GM18868 (cell line): ENCODE measurements around the gene NCKAP5.

Source experiments
- ATAC-seq: cut with Tn5 transposase; IDR thresholded peaks from one replicate; pipeline ENCODE4 v1.9.1; 2021; ENCODE audit warnings: mild to moderate bottlenecking, moderate library complexity; ENCODE audit not compliant: unreplicated experiment

Gene NCKAP5

DNA sequence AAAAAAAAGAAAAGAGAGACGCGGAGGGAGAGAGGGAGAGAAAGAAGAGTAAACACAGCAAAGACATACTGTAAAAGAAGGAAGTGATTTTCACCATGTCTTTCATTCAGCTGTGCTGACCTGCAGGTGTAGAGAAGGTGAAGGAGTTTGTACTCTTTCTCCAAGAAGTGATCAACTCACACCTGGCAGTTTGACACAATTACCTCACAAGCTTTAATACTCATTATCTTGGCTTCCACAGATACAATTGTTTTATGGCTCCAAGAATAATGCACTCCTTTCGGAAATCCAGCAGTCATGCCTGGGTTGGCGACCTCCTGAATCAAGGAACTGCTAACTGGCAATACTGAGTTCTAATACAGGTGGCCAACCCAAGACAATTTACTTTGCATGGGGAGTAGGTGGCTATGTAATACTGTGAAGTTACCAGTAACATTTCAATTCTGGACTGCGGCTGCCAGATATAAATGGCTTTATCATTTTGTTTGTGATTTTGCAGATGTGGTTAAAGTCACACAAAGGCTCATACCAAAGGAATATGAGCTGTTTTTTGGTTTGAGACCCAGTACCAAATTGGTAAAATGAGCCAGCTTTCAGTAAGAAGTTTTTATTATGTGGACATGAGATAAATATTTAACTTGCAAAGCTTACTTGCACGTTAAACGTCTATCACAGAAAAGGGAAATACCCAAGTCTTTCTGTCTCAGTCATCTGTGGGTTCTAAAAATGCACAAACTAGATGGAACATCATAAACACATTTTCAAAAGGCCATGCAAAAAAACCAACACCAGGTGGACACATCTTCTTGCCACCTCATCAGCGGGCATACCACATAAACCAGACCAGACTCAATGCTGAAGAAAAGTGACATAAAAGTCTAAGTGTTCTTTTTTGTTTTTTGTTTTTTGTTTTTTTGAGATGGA is 69.3 kb downstream of the NCKAP5 start:
- ATAC-seq, result no peak

DNA sequence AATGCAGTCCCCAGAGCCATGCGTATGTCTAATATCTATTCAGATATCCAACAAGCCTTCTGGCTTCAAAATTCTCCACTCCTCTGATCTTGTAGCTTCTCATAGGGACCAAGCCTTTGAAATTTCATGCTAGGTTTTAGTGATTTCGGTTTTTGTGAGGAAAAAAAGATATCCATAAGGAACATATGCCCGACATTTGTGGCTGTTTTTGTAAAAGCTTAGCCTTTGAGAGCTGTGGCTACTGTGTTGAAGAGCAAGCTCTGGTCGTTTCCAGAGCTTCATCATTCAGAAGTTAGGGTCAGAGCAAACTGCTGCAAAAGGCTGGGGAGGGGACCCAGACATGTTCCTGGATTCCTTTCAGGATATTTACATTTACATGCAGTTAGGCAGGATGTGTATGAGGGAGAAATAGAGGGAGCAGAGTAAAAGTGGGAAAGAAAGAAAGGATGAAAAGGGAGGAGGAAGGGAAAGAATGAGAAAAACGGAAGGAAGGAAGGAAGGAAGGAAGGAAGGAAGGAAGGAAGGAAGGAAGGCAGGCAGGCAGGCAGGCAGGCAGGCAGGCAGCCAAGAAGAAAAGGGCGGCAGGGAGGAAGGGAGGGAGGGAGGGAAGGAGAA is 70.2 kb downstream of the NCKAP5 start:
- ATAC-seq, result no peak

DNA sequence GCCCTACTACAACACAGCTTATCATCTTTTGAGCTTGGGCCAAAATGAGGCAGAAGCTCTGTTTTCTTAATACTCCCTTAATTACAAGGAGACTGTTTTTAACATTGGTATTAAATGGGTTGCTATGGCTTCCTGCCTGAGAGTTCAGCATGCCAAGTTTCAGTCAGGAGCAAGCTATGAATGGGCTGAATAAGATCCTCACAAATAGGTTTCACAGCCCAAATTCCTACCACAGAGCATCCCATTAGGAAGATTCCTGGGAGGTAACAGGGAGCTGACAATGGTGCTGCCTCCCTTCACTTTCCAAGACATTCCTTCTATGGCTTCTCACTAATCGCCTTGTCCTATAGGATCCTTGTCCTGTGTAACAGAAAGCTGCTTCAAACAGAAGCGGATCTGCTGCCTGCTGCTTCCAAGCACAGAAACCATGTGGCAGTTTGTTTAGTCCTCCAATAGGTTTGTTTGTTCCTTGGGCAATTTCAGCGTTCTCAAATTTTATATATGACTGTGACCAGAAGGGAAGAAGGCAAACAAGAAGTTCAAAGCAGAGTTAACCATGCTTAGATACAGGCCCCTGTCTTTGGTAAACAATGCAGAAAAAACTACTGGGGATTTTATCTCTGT is 70.9 kb downstream of the NCKAP5 start:
- ATAC-seq, result no peak

DNA sequence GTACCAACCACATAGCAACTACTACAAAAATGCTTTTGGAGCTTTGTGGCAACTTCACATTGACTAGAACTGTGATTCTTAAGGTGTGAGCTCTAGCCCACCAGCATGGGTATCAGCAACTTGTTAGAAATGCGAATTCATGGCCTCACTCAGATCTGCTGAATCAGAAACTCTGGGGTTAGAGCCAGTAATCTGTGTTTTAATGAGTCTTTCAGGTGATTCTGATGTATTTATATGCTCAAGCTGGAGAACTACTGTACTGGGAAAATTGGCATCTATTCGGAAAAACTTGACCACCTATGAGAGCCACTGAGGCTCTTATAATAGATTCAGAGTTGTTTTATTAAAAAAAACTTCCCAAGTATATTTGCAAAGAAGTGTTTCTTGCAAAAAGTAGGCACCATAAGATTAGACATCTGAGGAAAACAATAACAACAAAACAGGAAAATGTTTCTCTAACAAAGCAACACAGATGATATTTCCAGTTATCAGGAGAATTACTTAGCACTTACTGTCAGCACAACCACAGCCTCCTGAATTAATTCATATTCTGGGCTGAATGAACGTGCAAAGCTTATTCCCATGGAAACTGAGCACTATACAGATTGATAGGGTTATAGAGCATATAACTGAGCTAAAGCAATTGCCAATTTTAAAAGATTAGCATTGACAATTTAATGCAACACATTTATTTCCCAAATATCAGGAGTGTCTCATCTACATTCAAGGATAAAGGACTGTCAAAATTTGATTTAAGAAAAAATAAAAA is 71.6 kb downstream of the NCKAP5 start:
- no peak for ATAC-seq

DNA sequence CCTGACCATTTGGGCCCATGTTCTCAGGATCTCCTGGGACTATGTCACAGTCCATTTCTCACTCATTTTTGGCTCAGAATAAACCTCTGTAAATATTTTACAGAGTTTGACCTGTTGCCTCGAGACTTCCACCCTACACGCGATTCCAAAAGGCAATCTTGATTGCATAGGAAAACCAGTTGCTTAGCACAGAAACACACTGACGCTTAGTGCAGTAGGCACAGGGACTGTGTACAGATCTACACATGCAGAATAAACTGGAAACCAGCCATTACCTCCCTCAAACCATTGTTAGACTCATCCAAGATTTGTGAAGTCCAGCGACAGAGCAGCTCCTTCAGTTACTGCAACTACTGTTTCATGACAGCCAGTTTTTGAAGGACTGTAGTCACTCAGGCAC is 73.0 kb downstream of the NCKAP5 start:
- no peak for ATAC-seq

DNA sequence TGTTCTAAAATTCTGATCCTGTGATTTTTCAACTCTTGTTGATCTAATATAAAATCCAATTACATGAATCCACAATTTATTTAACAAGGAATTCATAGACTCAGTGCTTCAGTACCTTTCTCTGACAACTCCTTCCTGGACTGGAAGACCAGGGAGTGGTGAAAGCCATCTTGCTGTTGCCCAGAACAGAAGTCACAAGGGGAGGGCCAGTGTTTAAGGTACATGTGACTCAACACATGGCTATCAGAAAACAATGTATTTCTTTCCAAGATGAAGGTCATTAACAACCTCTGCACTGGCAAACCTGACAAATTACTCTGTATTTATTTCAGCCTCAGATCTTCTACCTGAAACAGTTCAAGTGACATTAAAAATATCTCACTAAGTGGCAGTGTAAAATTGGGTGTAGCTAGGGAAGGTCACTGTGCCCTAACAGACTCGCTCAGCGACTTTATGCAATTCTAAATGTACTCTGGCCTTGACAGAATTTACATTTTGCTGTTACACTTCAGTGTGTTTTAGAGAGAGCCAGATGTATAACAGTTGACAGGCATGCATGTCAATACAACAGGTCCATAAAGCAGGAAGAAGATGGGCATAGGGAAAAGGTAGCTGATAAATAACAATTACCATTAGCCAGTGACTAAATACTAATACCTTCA is 75.4 kb downstream of the NCKAP5 start:
- no peak for ATAC-seq

DNA sequence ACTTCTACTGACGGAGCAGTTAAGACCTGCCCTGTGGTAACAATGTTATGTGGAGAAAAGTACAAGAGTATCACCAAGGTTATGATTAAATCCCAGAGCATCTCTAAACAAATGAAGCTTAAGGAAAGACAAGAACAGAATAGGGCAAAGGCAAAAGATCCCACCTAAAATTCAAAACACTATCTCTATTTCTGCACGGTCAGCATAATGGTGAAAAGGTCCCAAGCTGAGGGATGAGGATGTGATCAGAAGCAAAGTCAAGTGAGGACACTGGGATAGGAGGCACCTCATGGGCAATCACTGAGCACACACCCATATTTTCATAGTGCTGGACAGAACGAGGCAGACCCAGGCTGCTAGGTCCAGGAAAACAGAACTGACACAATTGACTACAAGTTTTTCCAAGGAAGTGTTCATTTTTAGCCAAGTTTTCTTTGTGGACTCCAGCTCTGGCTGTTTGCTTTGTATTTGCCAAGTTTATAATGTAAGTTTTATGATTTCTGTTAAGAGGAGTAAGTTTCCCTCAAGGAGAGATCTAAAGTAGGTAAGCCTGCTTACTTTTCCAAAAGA is 77.8 kb downstream of the NCKAP5 start:
- no peak for ATAC-seq

DNA sequence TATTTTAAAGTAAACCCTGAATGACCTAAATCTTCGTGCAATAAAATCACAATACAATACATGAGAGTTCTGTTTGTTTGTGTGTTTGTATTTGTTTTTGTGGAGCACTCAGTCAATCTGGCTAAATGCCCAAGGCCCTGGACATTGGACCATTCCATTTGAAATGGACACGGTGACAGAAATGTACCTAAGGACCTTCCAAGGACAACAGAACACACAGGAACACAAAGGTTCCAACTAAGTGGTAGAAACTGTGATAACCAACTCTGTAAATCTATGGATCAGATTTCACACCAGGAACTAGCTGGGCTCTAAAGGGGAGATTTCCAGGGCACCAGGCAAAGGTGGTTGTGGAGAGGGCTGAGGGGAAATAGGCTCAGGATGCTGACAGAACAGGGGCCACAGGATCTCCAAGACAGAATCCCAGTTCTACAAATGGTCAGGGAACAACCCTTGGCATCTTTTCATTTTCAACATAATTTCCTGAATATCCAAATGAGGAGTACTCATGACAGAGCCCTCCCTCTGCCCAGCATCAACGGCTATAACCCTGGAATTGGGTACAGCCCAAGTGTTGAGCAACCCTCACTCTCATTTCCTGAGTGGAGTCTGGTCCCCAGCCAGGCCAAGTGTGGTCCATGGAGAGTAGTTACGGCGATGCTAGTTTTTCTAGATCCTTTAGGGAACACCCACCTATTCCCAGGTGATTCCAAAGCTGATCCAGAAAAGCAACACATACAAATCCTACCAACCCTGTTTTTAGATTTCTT is 78.4 kb downstream of the NCKAP5 start:
- no peak for ATAC-seq

DNA sequence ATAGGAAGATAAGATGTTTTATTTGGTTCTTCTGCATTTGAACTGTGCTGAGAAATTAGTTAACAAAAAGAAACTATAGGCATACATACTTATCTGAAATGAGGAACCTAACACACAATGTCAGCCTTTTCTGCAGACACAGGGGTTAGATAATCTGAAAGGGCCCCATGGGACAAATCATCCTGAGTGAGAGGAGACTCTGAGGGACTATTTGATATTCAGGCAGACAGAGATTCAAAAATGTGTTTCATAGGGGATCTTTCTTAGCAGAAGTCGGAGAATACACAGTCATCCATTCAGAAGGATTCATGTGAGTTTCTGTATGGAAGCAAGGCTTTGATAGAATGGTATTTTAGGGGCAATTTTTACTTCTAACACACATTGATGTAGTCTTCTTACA is 79.1 kb downstream of the NCKAP5 start:
- no peak for ATAC-seq

DNA sequence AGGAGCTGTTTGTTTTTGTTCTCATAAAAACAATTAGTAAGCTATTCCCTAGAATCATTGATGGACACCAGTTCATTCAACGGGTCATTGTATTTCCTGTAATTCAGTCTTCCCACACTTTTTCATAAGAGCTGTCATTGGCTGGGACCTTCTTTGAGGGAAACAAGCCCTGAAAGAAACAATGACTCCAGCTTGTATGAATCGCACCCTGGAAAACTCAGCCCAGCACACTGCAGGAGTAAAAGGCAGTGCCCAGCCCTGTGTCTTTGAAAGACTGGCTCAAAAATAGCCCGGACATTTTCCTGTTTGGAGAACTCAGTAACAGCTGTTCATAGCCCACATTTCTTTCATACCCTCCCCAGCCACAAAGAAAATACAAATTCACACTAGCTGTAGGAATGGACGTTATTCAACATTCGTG is 81.5 kb downstream of the NCKAP5 start:
- ATAC-seq, result no peak

DNA sequence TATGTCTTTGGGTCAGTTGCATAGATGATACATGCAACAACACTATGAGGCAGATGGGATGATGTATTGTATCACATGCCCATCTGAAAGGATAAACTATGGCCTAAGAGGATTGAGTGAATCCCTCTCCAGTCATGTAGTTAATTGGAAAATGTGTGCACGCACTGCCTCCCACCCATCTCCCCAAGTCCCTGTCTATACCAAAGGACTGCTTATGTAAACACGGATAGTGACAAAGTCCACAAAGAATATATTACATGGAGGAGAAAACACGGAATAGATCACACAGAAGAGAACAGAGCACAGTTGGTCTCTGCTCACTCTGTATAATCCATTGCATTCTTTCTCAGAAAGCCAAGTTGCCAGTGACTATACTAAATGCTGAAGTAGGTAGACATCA is 82.4 kb downstream of the NCKAP5 start:
- ATAC-seq, result no peak

DNA sequence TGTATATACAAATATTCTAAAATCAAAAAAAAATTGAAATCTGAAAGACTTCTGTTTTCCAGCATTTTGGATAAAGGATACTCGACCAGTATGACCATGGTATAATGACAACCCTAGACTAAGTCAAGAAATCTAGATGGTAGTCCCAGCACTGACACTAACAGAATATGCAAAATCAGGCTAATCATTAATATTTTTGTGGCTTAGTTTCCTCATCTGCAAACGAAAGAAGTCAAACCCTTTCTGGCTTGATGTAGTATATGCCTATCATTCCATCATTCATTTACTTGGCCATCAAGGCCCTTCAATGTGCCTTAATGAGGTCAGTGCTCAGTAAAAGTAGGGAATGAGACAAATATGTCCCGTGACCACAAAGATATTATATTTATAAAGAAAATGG is 83.5 kb downstream of the NCKAP5 start:
- no peak for ATAC-seq

DNA sequence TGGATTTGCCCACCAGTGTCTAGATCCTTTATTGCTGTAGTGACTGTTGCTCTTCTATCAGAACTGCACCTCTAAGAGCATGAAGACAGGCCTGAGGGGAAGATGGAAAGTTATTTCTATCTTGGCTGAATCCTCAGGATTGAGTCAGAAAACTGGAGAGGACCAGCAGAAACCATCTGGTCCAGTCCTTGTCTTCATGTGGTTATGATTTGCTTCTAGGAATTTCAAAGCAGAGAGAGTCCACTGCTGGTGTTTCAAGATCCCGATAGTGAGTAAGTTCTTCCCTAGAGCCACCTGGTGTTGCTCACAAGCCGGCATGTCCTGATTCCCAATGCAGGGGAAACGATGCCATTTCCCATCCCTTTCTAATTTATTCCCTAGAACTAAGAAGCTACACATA is 84.2 kb downstream of the NCKAP5 start:
- no peak for ATAC-seq

DNA sequence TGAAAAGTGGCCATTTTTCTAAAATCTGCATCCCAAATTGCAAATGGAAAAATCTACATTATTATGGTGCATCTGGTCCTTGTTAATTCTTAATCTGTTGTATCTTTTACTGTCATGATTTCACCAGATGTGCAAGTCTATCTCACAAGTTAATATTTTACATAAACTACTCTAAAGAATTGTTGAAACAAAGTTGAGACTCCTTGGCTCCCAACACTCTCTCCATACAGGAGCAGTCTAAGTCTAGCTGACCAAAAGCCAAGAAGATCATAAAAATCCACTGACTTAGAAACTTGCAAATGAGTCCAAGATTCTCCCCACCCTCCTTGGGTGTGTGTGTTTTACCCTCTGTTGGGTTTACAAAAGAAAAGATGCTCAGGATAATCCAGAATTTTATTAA is 85.1 kb downstream of the NCKAP5 start:
- ATAC-seq, result no peak

DNA sequence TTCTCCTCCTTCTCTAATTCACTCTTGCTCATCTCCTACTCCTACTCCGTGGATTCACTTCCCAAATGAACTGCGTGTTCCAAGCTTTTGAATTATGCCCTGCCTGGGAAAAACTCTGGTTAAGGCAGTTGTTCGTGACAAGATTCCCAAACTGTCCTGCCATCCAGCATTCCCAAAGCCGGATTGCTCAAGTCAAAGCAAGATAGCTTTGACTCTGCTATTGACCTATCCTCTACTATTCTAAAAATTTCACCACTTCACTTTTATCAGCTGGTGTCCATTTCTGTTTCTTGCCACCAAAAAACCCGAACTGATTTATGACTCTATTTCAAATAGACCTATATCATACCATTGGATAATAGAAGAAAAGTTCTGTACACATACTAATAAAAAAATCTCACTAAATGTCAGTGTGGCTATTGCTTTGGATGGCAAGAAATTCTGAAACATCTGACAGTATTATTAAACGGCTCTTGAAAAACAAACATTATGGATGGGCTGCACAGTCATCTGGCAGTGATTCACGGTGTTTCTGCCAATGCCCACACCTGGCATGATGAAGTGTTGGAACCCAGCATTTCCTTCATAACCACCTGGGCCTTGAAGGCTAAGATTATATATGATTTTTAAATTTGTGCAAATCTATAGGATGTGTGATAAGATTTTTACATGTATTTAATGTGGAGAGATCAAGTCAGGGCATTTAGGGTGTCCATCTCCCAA is 87.4 kb downstream of the NCKAP5 start:
- no peak for ATAC-seq

DNA sequence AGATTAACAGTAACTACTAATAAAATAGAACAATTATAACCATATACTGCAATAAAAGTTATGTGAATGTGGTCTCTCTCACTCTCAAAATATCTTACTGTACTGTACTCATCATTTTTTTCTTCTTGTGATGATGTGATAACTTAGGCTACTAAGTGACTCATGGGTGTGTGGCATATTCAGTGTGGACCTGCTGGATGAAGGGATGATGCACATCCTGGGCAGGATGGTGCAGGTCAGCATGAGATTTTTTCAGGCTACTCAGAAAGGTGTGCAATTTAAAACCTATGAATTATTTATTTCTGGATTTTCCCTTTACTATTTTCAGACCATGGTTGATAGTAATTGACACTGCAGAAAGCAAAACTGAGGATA is 90.7 kb downstream of the NCKAP5 start:
- ATAC-seq, result no peak

DNA sequence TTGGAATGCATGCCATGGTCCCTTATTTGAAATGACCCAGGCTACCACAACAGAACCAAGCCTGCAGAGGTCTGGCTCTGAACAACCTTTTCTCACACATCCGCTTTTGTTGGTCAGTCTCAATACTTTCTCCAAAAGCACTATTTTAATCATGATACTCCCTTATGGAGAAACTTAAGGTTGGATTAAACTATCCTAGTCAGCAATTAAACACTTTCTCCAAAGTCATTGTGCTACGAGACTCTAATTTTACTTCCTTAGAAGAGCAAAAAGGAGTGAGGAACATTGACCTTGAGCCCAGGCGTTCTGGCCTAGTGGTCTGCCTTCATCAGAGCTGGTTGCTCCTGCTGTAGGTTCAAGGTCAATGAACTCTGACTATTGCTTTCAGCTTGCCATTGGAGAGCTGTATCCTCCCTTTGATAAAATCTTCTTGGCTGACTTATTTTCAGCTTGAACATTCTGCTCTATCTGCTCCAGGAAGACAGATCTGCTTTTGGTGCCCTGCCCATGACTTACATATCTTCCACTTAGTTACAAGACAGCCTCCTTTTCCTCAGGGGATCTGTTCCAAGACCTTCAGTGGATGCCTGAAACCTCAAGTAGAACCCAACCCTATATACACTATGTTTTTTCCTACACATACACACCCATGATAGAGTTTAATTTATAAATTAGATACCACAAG is 91.2 kb downstream of the NCKAP5 start:
- ATAC-seq, result no peak

DNA sequence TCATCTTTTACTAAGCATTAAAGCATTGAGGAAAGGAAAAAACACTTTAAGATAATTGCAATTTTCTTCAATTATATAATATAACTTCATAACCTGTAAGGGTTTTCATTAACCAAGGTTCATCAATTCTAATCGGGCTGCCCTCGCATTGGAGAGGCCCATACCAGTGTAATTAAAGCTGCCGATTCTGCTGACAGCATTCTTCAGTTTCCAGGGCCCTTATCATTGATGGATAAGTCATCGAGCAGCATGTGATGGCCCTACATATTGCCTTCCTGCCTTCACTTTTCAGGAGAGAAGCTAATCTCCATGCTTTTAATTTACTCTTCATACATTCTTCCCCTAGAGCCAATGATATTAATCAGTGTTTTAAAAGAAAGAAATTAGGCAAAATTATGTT is 92.0 kb downstream of the NCKAP5 start:
- no peak for ATAC-seq

DNA sequence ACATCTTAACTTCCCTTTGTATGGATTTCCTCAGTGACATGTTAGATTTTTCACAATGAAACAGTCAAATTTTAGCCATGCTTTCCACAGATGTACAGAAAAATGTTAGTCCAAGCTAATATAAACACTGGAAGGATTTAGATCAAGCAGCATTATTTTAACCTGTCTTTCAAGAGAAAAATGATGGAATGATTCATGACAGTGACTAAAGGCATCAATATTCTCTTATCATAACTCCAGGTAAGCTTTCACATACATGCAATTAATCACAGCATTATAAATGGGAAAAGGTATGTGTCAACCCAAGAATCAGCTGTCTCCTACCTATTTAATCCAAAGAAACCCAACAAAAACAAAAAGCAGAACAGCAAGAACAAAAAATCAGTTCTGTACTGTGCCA is 92.7 kb downstream of the NCKAP5 start:
- ATAC-seq, result no peak
